Fibroblast of skin of scalp (primary cell): ENCODE data around the gene MYO1H.
"Not testable (repeated sequence)": the region's sequence is repeated elsewhere in the genome, so short reads cannot be mapped to it uniquely, and the experiment has no call there.

Experiments
- DNase-seq: peaks from one replicate; pipeline ENCODE4 v3.0.0-alpha.2; 2013

The MYO1H gene

DNA sequence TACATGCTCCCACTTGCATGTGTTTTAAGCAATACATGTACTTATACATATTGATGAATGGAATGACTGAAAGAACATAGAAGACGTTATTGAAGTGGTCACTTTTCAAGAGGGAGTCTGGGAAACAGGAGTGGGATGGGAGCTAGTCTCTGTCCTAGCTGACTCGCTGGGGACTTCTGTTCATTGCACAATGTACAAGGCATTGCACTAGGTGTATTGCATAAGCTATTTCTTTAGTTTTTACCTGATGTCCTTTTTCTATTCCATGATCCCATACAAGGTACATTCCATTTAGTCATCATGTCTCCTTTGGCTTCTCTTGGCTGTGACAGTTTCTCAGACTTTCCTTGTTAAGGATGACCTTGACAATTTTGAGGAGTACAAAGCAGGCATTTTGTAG, 4.0 kb upstream of the MYO1H start:
- no peak for DNase-seq

GRCh38 chr12:109345428-109345827, 2.3 kb upstream of the MYO1H start:
- DNase-seq = no peak

DNA sequence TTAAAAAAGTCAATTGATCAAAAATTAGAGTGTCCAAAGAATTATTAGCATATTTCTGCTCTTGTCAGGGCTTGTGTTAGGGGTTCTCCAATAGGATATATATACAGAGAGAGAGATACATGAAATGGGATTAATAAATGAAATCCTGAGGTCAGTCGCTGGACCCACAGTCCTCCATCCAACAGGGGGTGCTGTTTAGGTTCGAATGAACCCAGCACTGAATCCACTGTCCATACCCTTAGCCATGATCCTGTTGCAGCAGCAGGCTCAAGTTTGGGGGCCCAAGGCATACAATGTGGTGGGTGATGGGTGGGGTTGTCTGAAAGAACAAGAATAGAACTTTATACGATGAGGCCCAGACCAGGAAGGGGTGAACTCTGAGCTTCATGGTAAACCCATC, 780 bp upstream of the MYO1H start:
- DNase-seq = no peak

DNA sequence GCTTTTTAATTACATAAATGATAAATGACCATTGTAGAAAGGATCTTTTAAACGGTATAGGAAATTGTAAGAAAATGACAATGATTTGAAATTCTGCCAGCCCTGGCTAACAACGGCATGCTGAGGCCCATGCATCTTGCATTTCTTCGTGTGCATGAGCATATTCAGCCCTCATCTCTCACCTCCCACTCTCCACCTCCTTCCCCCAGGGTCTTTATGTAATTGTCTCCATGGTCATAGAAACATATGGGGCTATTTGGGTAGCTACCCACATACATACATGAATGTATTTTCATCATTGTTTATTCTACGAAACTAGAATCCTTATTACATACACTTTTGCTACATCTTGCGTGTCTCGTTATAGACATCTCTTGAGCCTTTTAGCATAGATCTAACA, 4.5 kb downstream of the MYO1H start:
- DNase-seq = no peak

DNA sequence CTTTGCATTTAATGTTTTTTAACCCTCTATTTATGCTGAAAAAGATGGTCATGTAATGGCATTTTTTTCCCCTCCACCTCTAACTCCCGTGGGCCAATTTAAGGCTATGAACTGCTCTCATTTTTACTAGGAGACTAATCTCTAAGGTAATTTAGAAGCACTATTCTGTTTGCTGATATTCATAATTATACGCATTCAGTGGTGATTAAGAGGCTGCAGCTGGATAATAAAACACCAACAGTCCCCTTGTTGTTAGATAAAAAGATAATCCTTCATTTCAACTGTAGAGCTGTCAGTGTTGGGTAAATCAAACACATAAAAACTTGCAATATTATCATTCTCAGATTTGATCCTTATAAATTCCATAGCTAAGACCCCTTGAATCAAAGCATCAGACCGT, 8.9 kb downstream of the MYO1H start:
- DNase-seq = no peak

DNA sequence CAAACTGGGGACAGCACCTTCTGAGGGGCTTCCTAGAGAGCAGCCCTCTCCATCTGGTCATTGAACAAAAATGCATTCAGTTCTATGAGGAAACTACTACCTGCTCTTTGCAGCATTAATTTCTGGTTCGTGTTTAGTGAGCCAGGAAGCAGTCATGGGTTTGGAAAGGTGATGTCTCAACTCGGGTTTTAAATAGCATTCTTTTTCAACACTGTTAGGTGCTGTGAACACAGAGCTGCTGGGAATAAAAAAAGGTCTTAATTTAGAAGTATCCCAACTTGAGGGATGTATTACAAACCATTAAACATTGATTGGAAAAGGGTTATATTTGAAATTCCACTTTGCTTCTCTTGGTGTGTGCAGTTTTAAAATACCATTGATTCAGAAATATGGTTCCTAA, 9.3 kb downstream of the MYO1H start:
- DNase-seq = no peak

DNA sequence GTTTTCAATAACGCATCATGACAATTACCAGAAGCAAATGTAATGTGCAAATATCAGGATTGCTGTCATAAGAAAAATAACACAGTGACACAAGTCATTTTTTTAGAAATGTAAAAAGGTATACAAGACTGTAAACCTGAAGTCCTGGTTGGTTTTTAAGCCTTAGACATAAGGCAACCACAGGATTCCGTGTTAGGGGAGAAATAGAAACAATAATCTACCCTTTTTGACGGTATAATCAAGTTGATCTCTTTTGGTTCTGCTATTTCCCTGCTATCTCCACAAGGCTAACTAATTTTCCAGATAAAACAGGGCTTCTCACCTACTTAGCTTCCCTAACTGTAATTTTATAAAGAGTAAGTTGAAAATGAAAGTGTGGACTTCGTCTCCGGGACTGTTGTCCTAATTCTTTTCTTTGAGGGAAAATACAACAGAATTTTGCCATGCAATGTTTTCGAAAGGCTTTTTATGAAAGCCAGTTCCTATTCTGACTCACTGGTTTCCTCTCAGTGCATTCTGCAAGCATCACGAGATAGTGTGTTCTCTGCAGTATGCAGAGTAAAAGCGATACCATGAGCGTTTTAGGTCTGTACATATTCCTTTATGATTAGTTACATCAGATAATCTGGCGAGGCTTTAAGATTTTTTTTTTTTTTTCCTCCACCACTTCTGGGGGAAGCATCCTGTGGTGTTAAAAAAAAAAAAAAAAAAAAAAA, 10.6 kb downstream of the MYO1H start:
- DNase-seq = no peak

DNA sequence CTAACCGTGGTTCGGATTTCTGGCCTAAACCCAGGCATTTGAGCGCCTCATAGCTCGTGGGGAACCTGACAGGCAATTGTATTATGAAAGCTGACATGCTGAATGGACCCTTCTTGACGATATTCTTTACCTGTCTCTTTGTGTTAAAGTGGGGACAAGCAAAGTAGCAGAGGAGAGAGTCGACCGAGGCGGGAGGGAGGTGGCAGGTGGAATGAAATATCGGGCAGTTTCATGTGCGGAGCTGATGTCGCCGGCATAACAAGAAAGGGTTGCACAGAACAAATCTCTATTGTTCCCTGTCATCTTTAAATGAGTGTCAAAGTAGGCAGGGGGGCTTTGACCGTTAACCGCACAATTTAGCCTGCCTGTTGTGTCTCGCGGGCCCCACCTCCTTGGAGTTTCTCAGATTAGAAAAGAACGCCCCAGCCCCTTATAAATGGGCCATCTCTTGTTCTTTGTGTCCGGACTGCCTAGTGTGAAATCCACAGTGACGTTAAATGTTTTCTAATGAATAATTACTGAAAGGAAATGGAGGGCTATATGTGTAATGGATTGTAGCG, 11.5 kb downstream of the MYO1H start:
- DNase-seq = no peak

GRCh38 chr12:109369831-109370230, 22.1 kb downstream of the MYO1H start:
- DNase-seq = no peak

DNA sequence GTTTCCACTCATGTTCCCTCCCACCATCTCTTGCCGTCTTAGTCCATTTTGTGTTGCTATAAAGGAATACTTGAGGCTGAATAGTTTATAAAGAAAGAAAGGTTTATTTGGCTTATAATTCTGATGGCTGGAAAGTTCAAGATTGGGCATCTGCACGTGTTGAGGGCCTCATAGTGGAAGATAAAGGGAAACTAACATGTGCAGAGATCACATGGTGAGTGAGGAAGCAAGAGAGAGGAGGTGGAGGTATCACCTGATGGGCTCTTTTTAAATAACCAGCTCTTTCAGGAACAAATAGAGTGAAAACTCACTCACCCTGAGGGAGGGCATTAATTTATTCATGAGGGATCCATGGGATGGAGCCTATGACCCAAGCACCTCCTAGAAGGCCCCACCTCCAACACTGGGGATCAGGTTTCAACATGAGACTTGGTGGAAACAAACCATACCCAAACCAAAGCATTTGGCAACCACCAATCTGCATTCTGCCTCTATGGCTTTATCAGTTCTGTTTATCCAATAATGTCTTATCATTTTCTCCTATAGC, 29.5 kb downstream of the MYO1H start:
- no peak for DNase-seq

GRCh38 chr12:109378569-109378968, 30.9 kb downstream of the MYO1H start:
- DNase-seq = no peak

- no peak for DNase-seq
Measured at GRCh38 chr12:109382031-109382430, 34.3 kb downstream of the MYO1H start.

GRCh38 chr12:109383240-109383639, 35.5 kb downstream of the MYO1H start:
- no peak for DNase-seq

GRCh38 chr12:109385339-109386058, 37.8 kb downstream of the MYO1H start:
- peak; percentile 47 for DNase-seq

GRCh38 chr12:109386059-109386433, 38.3 kb downstream of the MYO1H start:
- no peak for DNase-seq

- DNase-seq = peak; percentile 30
Measured at GRCh38 chr12:109387425-109388166, 39.9 kb downstream of the MYO1H start.

DNA sequence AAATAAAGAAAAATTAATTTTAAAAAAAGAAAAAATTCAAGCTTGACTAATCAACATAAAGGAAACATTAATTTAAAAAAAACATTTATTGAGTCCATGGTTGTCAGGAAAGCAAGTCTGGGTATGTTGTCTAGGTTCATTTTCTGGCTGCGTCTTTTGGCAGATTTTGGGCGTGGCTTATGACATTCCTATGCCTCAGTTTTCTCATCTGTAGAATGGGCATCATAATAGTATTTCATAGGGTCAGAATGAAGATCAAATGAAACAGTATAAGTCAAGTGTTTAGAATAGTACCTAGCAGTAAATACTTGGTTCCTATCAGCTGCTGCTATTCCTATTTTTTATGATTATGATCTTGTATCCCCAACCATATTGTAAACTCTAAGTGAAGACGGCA, 40.5 kb downstream of the MYO1H start:
- no peak for DNase-seq

DNA sequence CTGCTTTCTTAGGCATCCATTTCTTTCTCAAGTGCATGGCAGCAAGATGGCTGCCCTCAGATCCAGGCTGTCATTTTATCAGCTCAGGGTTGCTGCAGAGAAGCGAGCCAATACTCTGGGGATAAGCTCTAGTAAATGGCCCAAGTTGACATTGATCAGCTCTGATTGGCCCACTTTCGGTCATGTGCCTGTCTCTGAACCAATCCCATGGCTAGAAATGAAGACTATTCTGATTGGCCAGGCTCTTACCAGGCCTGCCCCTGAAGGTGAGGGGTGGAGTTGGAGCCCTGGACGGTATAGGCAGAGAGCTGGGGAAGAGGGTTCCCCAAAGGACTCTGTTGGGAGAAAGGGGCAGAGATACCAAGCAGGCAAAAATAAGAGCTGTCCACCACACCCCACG, 41.4 kb downstream of the MYO1H start:
- no peak for DNase-seq

DNA sequence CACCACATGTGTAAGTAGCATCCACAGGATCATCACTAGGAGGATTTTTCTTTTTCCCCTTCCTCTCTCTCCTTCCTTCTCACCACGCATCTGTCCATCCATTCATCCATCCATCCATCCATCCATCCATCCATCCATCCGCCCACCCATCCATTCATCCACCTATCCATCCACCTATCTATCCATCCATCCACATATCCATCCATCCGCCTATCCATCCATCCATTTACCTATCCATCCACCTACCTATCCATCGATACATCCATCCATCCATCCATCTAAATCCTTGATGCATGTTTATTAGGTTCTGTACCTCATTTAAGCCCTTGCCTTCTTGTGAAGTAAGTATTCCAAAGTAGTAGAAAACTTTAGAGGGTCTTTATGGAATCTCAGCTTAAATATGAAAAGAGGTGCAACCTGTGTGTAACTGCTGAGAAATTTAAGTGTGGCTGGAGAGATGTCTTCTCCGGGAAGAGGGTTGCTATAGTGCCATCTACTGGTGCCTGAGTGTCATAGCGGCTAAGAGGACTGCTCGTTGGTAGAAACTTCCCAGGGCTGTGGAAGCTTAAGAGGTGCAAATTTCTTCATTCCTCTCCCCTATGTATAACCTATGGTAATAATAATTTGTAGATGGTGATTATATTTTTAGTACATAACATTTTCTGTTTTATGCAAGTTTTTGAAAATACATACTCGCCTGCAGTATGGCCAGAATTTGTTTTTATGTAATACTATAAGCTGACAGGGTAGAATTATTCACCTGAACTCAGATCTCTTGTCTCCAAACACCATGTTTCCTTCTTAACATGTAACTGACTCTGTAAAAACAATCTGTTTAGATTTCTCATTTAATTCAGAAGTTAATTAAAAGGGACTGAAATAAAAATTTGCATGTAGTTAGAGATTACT, 46.0 kb downstream of the MYO1H start:
- DNase-seq = peak; percentile 55

- DNase-seq = no peak
Measured at GRCh38 chr12:109394891-109395290, 47.2 kb downstream of the MYO1H start.

- DNase-seq = not testable (repeated sequence)
Measured at GRCh38 chr12:109404841-109405240, 57.1 kb downstream of the MYO1H start.

DNA sequence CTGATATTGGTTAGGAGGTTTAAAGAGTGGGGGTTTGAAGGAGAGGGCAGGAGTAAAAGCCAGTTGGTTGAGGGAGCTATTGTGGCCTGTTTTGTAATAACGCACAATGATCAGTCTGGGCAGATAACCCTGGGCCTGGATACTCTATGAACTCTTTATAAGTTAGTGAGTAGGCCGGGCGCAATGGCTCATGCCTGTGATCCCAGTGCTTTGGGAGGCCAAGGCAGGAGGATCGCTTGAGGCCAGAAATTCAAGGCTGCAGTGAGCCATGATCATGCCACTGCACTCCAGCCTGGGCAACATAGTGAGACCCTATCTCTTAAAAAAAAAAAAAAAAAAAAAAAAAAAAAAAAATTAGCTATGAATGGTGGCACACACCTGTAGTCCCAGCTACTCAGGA, 58.4 kb downstream of the MYO1H start:
- DNase-seq = not testable (repeated sequence)
